Subcutaneous adipose tissue (tissue), 4 donors: Measurements from ENCODE around the gene GPR141. TPM values are rescaled to one million over a fixed set of nuclear protein-coding genes. Genes with fewer than 3 reads are reported as not detected.

ENCODE experiments used
- total RNA-seq, 4 donors: library from RNA; depleted of rRNA; stranded (reverse); fragments of >200 nt; gene quantifications; one replicate each; pipeline ENCODE4 v1.1.0, GENCODE V29; 2016
- TF ChIP-seq, protein P1 (sequence below): fragments of 450-650 bp; IDR thresholded peaks from one replicate; pipeline ENCODE4 v1.5.1; 2016; ENCODE audit warnings: low read depth, mild to moderate bottlenecking, control low read depth, antibody characterized with exemption, moderate library complexity

Gene GPR141
- total RNA-seq, 4 donors from 2014 or later = 0.57 to 1.2 (median 1.1) TPM; not detected in 1

DNA sequence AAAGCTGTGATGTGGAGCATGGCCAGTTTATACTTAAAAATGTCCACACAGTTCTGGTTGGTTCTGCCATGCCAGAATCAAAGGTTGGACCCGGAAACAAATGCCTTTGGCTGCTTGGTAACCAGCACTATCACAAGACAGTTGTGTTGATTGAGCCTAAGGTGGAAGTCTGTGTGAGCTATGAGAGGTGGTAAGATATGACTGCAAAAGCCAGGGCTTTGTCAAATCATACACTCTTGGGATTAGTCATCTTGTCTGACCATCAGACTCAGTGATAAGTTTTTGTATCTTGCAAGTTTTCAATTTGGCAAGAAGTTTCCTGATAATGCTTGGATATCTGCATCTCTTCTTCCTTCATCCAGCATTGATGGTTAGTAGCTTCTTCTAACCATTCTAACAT, 35.5 kb downstream of the GPR141 start:
- TF ChIP-seq, protein P1, sequence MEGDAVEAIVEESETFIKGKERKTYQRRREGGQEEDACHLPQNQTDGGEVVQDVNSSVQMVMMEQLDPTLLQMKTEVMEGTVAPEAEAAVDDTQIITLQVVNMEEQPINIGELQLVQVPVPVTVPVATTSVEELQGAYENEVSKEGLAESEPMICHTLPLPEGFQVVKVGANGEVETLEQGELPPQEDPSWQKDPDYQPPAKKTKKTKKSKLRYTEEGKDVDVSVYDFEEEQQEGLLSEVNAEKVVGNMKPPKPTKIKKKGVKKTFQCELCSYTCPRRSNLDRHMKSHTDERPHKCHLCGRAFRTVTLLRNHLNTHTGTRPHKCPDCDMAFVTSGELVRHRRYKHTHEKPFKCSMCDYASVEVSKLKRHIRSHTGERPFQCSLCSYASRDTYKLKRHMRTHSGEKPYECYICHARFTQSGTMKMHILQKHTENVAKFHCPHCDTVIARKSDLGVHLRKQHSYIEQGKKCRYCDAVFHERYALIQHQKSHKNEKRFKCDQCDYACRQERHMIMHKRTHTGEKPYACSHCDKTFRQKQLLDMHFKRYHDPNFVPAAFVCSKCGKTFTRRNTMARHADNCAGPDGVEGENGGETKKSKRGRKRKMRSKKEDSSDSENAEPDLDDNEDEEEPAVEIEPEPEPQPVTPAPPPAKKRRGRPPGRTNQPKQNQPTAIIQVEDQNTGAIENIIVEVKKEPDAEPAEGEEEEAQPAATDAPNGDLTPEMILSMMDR = no peak

DNA sequence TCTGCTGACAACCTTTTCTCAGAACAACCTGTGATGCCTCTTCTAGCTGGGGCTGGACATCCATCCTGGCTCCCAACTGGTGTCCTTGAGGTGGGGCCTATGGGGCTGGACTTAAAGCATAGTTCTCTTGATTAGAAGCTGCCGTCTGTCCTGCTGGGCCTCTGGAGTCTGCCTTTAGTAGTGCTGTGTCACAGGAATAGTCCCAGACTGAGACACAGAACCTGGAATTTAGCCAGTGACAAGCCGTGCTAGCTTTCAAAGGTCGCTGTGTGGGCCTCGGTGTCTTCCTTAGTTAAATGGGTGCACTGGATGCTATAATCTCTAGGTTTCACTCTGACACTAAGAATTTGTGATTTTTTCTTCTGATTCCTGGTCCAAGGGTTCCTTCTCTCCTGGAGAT, 41.2 kb downstream of the GPR141 start:
- TF ChIP-seq, protein P1 = no peak

GRCh38 chr7:37726016-37726415, 42.5 kb downstream of the GPR141 start:
- TF ChIP-seq, protein P1 = no peak

GRCh38 chr7:37728747-37729146, 45.2 kb downstream of the GPR141 start:
- TF ChIP-seq, protein P1 = no peak

DNA sequence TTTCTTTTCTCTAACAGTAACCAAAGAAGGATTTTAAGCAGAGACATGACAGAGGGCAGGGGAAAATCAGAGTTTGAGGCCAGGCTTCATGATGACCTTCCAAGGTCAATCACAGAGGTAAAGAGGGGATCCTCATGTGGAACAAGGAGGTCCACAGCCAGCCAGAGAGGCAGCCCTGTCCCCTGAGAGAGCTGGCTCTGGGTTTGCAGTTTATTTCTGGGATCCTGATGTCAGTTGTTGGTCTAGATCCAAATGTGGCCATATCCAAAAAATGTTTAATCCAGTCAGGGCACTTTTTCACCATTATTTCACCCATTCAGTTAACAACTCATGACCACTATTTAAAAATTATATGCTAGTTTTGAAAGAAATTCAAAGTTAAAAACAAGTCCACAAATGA, 45.6 kb downstream of the GPR141 start:
- TF ChIP-seq, protein P1 = no peak

DNA sequence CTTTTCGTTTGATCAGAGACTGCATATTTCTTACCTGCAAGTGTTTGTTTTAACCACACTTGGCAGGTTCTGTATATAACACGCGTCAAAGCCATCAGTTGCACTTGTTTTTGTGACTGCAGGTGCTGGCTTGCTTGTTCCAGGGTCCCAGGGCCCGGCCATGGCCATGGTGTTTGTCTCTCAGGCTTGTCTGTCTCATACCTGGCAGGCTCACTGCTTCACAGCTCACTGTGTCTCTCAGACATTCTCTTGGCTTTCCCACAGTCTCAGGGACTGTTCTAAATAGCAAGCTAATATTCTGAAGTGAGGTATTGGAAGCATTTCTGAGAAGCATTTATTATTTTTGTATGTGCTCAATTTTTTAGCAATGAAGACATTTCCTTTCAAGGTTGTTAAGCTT, 46.9 kb downstream of the GPR141 start:
- TF ChIP-seq, protein P1 = no peak

GRCh38 chr7:37732253-37732652, 48.7 kb downstream of the GPR141 start:
- TF ChIP-seq, protein P1 = no peak
